ENCODE data around the gene MR1. TPM values are rescaled to one million over a fixed set of nuclear protein-coding genes. Genes with fewer than 3 reads are reported as not detected.

The MR1 gene
- total and polyA plus RNA-seq, 2 donors from 2014 or later = 15.2 to 29.3 TPM

GRCh38 chr1:181016563-181016962 is 17.2 kb upstream of the MR1 start:
- H3K9ac ChIP-seq (ENCODE audit: low read length in 3 of 3) = no peak overlapping the region
- FAIRE-seq (no peak), DNase-seq (no peak)
- H3K4me3 ChIP-seq (ENCODE audit: low read length in 3 of 3) = no peak overlapping the region
- H3K27ac ChIP-seq (ENCODE audit: low read depth in 2 of 2, low read length in 2 of 2) = no peak overlapping the region
- H3K4me1 ChIP-seq (ENCODE audit: control insufficient read depth in 2 of 3, insufficient read depth in 2 of 3, low read depth in 1 of 3, low read length in 3 of 3) = peaks cover 0 to 18% (median 5%) of the 10 kb centered on the region in 3 donors
- no peaks in the 10 kb centered on the region for H3K27me3 ChIP-seq (ENCODE audit: control insufficient read depth, insufficient read depth, low read length)
- TF ChIP-seq CTCF (IDR thresholded peaks at IDR 0.05; ENCODE audit: borderline replicate concordance, extremely low read depth, insufficient read depth) = no peak
- intact Hi-C loops (cut with DNase I) = no loop called here
- no peaks in the 10 kb centered on the region for H3K9me3 ChIP-seq (ENCODE audit: control insufficient read depth in 2 of 3, insufficient read depth in 1 of 3, low read length in 3 of 3)
- no peaks in the 10 kb centered on the region for H3K36me3 ChIP-seq (ENCODE audit: control insufficient read depth in 2 of 3, insufficient read depth in 3 of 3, low read length in 3 of 3)

GRCh38 chr1:181018901-181019681 is 14.7 kb upstream of the MR1 start:
- FAIRE-seq = no peak
- intact Hi-C loops (cut with DNase I) = no loop called here

GRCh38 chr1:181021159-181021558 is 12.6 kb upstream of the MR1 start:
- Histone ChIP-seq H3K36me3 (ENCODE audit: control insufficient read depth in 2 of 3, insufficient read depth in 3 of 3, low read length in 3 of 3) (no peaks in the 10 kb centered on the region), H3K4me3 (ENCODE audit: low read length in 3 of 3) (peak overlapping the region; percentile 86 to 92 (median 86)), H3K9ac (ENCODE audit: low read length in 3 of 3) (peak overlapping the region in 2 of 3 donors; percentile 27 to 90), H3K9me3 (ENCODE audit: control insufficient read depth in 2 of 3, insufficient read depth in 1 of 3, low read length in 3 of 3) (no peaks in the 10 kb centered on the region), H3K4me1 (ENCODE audit: control insufficient read depth in 2 of 3, insufficient read depth in 2 of 3, low read depth in 1 of 3, low read length in 3 of 3) (peaks cover 0 to 13% (median 5%) of the 10 kb centered on the region in 3 donors), H3K27ac (ENCODE audit: low read depth in 2 of 2, low read length in 2 of 2) (peak overlapping the region in 1 of 2 donors; percentile 85), H3K27me3 (ENCODE audit: control insufficient read depth, insufficient read depth, low read length) (no peaks in the 10 kb centered on the region)
- TF ChIP-seq CTCF (IDR thresholded peaks at IDR 0.05; ENCODE audit: borderline replicate concordance, extremely low read depth, insufficient read depth) = no peak
- FAIRE-seq (no peak), DNase-seq (no peak)
- intact Hi-C loops (cut with DNase I) = no loop called here

More at GRCh38 chr1:181018901-181019681, 14.7 kb upstream of the MR1 start:
- no peak overlapping the region for H3K9ac ChIP-seq (ENCODE audit: low read length in 3 of 3)
- H3K9me3 ChIP-seq (ENCODE audit: control insufficient read depth in 2 of 3, insufficient read depth in 1 of 3, low read length in 3 of 3) = no peaks in the 10 kb centered on the region
- H3K4me1 ChIP-seq (ENCODE audit: control insufficient read depth in 2 of 3, insufficient read depth in 2 of 3, low read depth in 1 of 3, low read length in 3 of 3) = peaks cover 0 to 13% (median 5%) of the 10 kb centered on the region in 3 donors
- DNase-seq = no peak
- TF ChIP-seq CTCF (IDR thresholded peaks at IDR 0.05; ENCODE audit: borderline replicate concordance, extremely low read depth, insufficient read depth) = no peak
- H3K36me3 ChIP-seq (ENCODE audit: control insufficient read depth in 2 of 3, insufficient read depth in 3 of 3, low read length in 3 of 3) = no peaks in the 10 kb centered on the region
- no peak overlapping the region for H3K4me3 ChIP-seq (ENCODE audit: low read length in 3 of 3)
- H3K27ac ChIP-seq (ENCODE audit: low read depth in 2 of 2, low read length in 2 of 2) = peak overlapping the region in 1 of 2 donors; percentile 30
- no peaks in the 10 kb centered on the region for H3K27me3 ChIP-seq (ENCODE audit: control insufficient read depth, insufficient read depth, low read length)
